ENCODE measurements around the gene ECI2. TPM values are rescaled to one million over a fixed set of nuclear protein-coding genes. Genes with fewer than 3 reads are reported as not detected.

The ECI2 gene
- total RNA-seq, 1 experiment from 2014 or later = 61.4 TPM

DNA sequence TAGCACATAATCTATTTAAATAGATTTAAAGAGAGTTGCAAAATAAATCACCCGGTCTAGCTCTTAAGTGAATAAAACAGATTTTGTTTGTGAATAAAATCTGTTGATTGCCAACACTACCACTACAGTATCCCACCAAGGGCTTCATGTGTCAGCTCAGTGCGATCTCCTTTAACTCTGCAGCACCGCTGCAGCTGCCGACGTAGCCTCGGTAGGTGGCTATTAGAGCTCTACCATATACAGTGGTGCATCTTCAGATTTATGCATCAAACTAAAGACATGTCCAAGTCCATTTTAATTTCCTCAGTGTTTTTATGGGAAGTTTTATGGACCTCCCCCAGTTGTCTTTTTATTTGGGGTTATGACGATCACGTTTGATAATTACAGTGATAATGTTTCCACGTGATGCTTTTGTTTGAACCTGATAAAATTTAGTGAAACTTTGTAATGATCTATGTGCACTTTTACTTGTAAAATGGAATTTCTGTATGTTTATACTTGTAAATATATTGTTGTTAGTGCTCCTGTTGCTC lies 26.7 kb downstream of the ECI2 start:
- Mint-ChIP-seq H3K27ac (no peak overlapping the region), H3K9me3 (no peaks in the 10 kb centered on the region), H3K27me3 (ENCODE audit: low read depth) (no peaks in the 10 kb centered on the region), H3K4me1 (no peaks in the 10 kb centered on the region), H3K36me3 (no peaks in the 10 kb centered on the region), H3K4me3 (no peak overlapping the region)
- no peak for TF ChIP-seq FOXP1 (CRISPR knock-in tag; IDR thresholded peaks at IDR 0.05; ENCODE audit: borderline replicate concordance)
- no peak for DNase-seq (ENCODE audit: low spot score)
- POLR2A ChIA-PET = no interaction called here
- CTCF ChIA-PET = no interaction called here
- ATAC-seq = no peak

DNA sequence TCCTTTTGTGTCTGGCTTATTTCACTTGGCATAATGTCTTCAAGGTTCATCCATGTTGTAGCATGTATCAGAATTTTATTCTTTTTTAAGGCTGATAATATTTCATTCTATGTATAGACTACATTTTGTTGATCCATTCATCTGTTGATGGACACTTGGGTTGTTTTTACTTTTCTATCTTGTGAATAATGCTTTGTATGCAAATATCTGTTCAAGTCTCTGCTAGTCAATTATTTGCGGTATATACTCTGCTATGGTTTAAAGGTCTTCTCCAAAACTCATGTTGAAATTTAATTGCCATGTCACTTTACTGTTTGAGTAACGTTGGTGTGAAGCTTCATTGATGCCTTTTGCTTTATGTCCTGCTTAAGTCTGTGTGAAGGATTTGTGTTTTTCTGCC lies 27.5 kb downstream of the ECI2 start:
- no peak for ATAC-seq
- TF ChIP-seq, protein P1, sequence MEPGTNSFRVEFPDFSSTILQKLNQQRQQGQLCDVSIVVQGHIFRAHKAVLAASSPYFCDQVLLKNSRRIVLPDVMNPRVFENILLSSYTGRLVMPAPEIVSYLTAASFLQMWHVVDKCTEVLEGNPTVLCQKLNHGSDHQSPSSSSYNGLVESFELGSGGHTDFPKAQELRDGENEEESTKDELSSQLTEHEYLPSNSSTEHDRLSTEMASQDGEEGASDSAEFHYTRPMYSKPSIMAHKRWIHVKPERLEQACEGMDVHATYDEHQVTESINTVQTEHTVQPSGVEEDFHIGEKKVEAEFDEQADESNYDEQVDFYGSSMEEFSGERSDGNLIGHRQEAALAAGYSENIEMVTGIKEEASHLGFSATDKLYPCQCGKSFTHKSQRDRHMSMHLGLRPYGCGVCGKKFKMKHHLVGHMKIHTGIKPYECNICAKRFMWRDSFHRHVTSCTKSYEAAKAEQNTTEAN (CRISPR knock-in tag; IDR thresholded peaks at IDR 0.05) = no peak
- TF ChIP-seq, protein P2, sequence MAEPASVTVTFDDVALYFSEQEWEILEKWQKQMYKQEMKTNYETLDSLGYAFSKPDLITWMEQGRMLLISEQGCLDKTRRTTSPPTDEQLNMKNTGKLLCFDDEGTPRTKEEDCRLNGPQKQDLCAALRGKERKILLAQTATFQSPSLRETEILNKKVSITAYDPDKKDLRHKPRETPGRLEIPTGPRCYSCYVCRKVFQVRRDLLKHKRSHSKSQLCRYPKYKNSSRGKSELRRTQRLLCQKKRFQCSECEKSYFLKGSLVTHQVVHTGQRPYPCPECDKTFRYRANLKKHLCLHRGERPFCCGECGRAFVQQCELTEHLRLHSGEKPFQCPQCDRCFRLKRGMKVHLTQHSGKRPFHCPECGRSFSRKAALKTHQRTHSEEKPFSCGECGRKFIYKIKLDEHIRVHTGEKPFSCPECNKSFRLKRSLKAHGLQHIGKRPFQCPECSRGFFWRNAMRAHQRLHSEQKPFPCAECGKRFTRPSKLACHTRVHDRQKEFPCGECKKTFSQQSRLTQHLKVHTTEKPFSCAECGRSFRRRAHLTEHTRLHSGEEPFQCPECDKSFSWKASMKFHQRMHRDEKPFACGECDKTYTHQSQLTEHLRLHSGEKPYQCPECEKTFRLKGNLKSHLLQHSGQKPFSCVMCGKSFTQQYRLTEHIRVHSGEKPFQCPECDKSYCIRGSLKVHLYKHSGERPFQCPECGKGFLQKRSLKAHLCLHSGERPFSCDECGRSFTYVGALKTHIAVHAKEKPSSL (CRISPR knock-in tag; conservative IDR thresholded peaks at IDR 0.05) = no peak
- TF ChIP-seq ZNF138 (CRISPR knock-in tag; conservative IDR thresholded peaks at IDR 0.05) (no peak), OVOL2 (CRISPR knock-in tag; IDR thresholded peaks at IDR 0.05; ENCODE audit: borderline replicate concordance) (no peak), SOX15 (CRISPR knock-in tag; IDR thresholded peaks at IDR 0.05) (no peak), TP53 (CRISPR knock-in tag; IDR thresholded peaks at IDR 0.05) (no peak), NR1H2 (CRISPR knock-in tag; IDR thresholded peaks at IDR 0.05) (no peak), ELF4 (CRISPR knock-in tag; IDR thresholded peaks at IDR 0.05; ENCODE audit: low read depth) (no peak), JAZF1 (CRISPR knock-in tag; IDR thresholded peaks at IDR 0.05) (no peak), RORB (CRISPR knock-in tag; IDR thresholded peaks at IDR 0.05) (no peak), GTF2I (CRISPR knock-in tag; conservative IDR thresholded peaks at IDR 0.05) (no peak)
- TF ChIP-seq, protein P3, sequence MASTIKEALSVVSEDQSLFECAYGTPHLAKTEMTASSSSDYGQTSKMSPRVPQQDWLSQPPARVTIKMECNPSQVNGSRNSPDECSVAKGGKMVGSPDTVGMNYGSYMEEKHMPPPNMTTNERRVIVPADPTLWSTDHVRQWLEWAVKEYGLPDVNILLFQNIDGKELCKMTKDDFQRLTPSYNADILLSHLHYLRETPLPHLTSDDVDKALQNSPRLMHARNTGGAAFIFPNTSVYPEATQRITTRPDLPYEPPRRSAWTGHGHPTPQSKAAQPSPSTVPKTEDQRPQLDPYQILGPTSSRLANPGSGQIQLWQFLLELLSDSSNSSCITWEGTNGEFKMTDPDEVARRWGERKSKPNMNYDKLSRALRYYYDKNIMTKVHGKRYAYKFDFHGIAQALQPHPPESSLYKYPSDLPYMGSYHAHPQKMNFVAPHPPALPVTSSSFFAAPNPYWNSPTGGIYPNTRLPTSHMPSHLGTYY (CRISPR knock-in tag; IDR thresholded peaks at IDR 0.05) = no peak
- Mint-ChIP-seq H3K4me1 (no peaks in the 10 kb centered on the region), H3K4me3 (no peak overlapping the region), H3K9me3 (no peaks in the 10 kb centered on the region), H3K36me3 (no peaks in the 10 kb centered on the region), H3K27ac (no peak overlapping the region), H3K27me3 (ENCODE audit: low read depth) (no peaks in the 10 kb centered on the region)
- POLR2A ChIA-PET = no interaction called here
- CTCF ChIA-PET = no interaction called here
- no peak for DNase-seq (ENCODE audit: low spot score)

DNA sequence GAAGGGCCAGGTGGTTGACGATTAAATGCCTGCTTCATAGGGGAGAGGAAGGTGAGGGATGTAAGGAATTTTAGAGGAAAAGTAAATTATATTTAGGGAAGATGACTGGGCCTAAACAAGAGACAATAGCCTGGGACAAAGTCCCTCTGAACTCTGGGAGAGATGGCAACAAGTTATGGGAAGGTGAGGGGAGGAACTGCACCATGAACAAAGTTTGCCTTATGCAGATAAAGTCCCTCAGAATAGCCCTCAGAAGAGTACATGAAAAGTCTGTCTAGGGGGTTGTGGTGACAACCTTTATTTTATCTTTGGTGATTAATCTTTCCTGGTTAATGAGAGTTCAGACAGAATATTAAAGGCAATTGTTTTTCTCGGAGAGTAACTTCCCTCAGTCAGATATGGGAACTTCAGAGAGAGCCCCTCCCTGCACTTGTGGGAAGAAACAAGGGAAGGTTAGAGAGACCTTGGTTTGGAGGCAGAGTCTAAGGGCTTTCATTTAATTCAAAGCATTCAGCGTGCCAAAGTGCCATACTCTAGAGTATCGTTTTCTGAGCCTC lies 29.3 kb downstream of the ECI2 start:
- no peaks in the 10 kb centered on the region for H3K36me3 Mint-ChIP-seq
- no peak for ATAC-seq
- DNase-seq (ENCODE audit: low spot score) = no peak
- no peaks in the 10 kb centered on the region for H3K4me1 Mint-ChIP-seq
- ChIA-PET POLR2A (no interaction called here), CTCF (no interaction called here)
- no peak overlapping the region for H3K4me3 Mint-ChIP-seq
- H3K27me3 Mint-ChIP-seq (ENCODE audit: low read depth) = no peaks in the 10 kb centered on the region
- H3K9me3 Mint-ChIP-seq = no peaks in the 10 kb centered on the region
- H3K27ac Mint-ChIP-seq = no peak overlapping the region
- no peak for TF ChIP-seq JUN (CRISPR knock-in tag; IDR thresholded peaks at IDR 0.05)
- TF ChIP-seq, protein P4, sequence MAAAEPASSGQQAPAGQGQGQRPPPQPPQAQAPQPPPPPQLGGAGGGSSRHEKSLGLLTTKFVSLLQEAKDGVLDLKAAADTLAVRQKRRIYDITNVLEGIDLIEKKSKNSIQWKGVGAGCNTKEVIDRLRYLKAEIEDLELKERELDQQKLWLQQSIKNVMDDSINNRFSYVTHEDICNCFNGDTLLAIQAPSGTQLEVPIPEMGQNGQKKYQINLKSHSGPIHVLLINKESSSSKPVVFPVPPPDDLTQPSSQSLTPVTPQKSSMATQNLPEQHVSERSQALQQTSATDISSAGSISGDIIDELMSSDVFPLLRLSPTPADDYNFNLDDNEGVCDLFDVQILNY (CRISPR knock-in tag; IDR thresholded peaks at IDR 0.05) = no peak
- TF ChIP-seq, protein P5, sequence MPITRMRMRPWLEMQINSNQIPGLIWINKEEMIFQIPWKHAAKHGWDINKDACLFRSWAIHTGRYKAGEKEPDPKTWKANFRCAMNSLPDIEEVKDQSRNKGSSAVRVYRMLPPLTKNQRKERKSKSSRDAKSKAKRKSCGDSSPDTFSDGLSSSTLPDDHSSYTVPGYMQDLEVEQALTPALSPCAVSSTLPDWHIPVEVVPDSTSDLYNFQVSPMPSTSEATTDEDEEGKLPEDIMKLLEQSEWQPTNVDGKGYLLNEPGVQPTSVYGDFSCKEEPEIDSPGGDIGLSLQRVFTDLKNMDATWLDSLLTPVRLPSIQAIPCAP (CRISPR knock-in tag; IDR thresholded peaks at IDR 0.05) = no peak
- TF ChIP-seq, protein P6, sequence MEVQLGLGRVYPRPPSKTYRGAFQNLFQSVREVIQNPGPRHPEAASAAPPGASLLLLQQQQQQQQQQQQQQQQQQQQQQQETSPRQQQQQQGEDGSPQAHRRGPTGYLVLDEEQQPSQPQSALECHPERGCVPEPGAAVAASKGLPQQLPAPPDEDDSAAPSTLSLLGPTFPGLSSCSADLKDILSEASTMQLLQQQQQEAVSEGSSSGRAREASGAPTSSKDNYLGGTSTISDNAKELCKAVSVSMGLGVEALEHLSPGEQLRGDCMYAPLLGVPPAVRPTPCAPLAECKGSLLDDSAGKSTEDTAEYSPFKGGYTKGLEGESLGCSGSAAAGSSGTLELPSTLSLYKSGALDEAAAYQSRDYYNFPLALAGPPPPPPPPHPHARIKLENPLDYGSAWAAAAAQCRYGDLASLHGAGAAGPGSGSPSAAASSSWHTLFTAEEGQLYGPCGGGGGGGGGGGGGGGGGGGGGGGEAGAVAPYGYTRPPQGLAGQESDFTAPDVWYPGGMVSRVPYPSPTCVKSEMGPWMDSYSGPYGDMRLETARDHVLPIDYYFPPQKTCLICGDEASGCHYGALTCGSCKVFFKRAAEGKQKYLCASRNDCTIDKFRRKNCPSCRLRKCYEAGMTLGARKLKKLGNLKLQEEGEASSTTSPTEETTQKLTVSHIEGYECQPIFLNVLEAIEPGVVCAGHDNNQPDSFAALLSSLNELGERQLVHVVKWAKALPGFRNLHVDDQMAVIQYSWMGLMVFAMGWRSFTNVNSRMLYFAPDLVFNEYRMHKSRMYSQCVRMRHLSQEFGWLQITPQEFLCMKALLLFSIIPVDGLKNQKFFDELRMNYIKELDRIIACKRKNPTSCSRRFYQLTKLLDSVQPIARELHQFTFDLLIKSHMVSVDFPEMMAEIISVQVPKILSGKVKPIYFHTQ (CRISPR knock-in tag; IDR thresholded peaks at IDR 0.05) = no peak
- TF ChIP-seq ATF1 (CRISPR knock-in tag; IDR thresholded peaks at IDR 0.05) = no peak
- TF ChIP-seq TP53 (CRISPR knock-in tag; IDR thresholded peaks at IDR 0.05) = no peak
- TF ChIP-seq, protein P3 (CRISPR knock-in tag; IDR thresholded peaks at IDR 0.05) = no peak
- no peak for TF ChIP-seq ZNF416 (CRISPR knock-in tag; IDR thresholded peaks at IDR 0.05)
- no peak for TF ChIP-seq NR2C2 (CRISPR knock-in tag; IDR thresholded peaks at IDR 0.05)
- no peak for TF ChIP-seq EMX1 (CRISPR knock-in tag; IDR thresholded peaks at IDR 0.05)
